Ishikawa (cell line): ENCODE measurements around the gene TET3.

Experiments
- EGR1 ChIP-seq: IDR thresholded peaks from 2 replicates; pipeline ENCODE4 v1.6.1; 2012
- EP300 ChIP-seq: IDR thresholded peaks from 2 replicates; pipeline ENCODE4 v1.6.1; 2012; ENCODE audit warnings: borderline replicate concordance

DNA sequence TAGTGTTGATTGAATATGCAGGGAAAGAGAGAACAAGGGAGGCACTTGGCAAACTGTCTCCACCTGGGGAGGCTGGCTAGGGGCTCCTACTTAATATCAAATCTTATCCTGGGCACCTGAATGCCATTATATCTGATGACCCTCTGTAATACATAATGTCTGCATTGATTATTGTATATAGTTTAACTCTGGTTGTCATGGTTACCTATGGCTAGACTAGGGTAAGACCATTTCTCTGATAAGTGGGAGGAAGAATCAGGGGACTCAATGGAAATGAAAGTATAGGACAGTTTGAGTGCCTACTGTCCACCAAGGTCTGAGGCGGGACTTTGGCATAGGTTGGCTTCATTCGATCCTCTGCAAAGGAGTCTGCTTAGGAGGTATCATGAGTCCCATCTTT lies 7.2 kb upstream of the TET3 start:
- no peak for TF ChIP-seq EP300
- no peak for TF ChIP-seq EGR1
